22Rv1 (cell line): ENCODE data around the gene AKR1C8.

ENCODE experiments used
- ZFX ChIP-seq: fragments of 450-650 bp; IDR thresholded peaks from 2 replicates; pipeline ENCODE4 v1.6.1; 2017; ENCODE audit warnings: antibody characterized with exemption, borderline replicate concordance
- TF ChIP-seq, protein P1 (sequence below): fragments of 450-650 bp; IDR thresholded peaks from 2 replicates; pipeline ENCODE4 v1.5.1; 2017; ENCODE audit warnings: mild to moderate bottlenecking

DNA sequence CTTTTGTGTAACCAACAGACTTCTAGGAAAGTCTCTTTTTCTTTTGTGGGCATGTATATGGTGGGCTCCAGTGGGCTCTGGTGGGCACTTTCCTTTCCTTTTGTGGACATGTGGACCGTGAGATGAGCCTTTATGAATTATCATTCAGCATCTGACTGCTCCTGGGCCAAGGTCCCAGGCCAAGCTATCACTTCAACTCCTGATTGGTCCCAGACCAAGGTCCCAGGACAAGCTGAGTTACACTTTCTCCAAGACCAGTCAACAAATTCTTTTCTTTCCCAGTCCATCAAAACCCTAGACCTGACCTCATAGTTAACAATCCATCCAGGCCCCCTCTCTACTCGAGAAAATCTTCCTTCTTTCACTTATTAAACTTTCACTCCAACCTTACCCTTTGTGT, 1.0 kb downstream of the AKR1C8 start:
- TF ChIP-seq, protein P1, sequence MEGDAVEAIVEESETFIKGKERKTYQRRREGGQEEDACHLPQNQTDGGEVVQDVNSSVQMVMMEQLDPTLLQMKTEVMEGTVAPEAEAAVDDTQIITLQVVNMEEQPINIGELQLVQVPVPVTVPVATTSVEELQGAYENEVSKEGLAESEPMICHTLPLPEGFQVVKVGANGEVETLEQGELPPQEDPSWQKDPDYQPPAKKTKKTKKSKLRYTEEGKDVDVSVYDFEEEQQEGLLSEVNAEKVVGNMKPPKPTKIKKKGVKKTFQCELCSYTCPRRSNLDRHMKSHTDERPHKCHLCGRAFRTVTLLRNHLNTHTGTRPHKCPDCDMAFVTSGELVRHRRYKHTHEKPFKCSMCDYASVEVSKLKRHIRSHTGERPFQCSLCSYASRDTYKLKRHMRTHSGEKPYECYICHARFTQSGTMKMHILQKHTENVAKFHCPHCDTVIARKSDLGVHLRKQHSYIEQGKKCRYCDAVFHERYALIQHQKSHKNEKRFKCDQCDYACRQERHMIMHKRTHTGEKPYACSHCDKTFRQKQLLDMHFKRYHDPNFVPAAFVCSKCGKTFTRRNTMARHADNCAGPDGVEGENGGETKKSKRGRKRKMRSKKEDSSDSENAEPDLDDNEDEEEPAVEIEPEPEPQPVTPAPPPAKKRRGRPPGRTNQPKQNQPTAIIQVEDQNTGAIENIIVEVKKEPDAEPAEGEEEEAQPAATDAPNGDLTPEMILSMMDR = no peak
- no peak for TF ChIP-seq ZFX
